GM23338 (cell line): ENCODE results near the gene ZBTB46. TPM values are rescaled to one million over a fixed set of nuclear protein-coding genes. Genes with fewer than 3 reads are reported as not detected.

Experiments used
- ATAC-seq: fragments of 200-7000 bp; cut with Tn5 transposase; 3 replicates; pipeline ENCODE4 v1.9.1; 2020
- DNase-seq: peaks from one replicate; pipeline ENCODE4 v3.0.0-alpha.2; 2015; ENCODE audit warnings: low spot score
- H2AFZ ChIP-seq: fragments of 200-600 bp; sonication (generic); 2 replicates; pipeline ENCODE4 v1.8.0; 2016; ENCODE audit warnings: antibody characterized with exemption, mild to moderate bottlenecking, moderate library complexity
- H3F3A ChIP-seq: fragments of 200-600 bp; sonication (generic); replicated peaks from 2 replicates; pipeline ENCODE4 v1.8.0; 2017; ENCODE audit warnings: antibody characterized with exemption, mixed run types, low read depth
- H3K27ac ChIP-seq: fragments of 200-600 bp; sonication (generic); 2 replicates; pipeline ENCODE4 v1.6.1; 2016; ENCODE audit warnings: low read depth
- H3K27me3 ChIP-seq: fragments of 200-600 bp; sonication (generic); 2 replicates; pipeline ENCODE4 v1.8.0; 2016; ENCODE audit warnings: mild to moderate bottlenecking, mixed run types, moderate library complexity; ENCODE audit not compliant: insufficient read depth
- H3K36me3 ChIP-seq: fragments of 200-600 bp; sonication (generic); 2 replicates; pipeline ENCODE4 v1.8.0; 2016; ENCODE audit warnings: mild to moderate bottlenecking; ENCODE audit not compliant: insufficient read depth
- H3K4me1 ChIP-seq: fragments of 200-600 bp; sonication (generic); 2 replicates; pipeline ENCODE4 v1.8.0; 2016; ENCODE audit warnings: mild to moderate bottlenecking, moderate library complexity; ENCODE audit not compliant: insufficient read depth
- H3K4me2 ChIP-seq: fragments of 200-600 bp; sonication (generic); 2 replicates; pipeline ENCODE4 v1.7.1; 2017; ENCODE audit warnings: mixed run types
- H3K4me3 ChIP-seq: fragments of 200-600 bp; sonication (generic); 2 replicates; pipeline ENCODE4 v1.6.1; 2016; ENCODE audit warnings: mixed run types
- H3K79me2 ChIP-seq: fragments of 200-600 bp; sonication (generic); replicated peaks from 2 replicates; pipeline ENCODE4 v1.8.0; 2017; ENCODE audit warnings: mild to moderate bottlenecking; ENCODE audit not compliant: insufficient read depth
- H3K9me2 ChIP-seq: fragments of 200-600 bp; sonication (generic); 2 replicates; pipeline ENCODE4 v1.8.0; 2017; ENCODE audit not compliant: insufficient read depth
- H4K20me1 ChIP-seq: fragments of 200-600 bp; sonication (generic); replicated peaks from 2 replicates; pipeline ENCODE4 v1.8.0; 2017; ENCODE audit warnings: mild to moderate bottlenecking; ENCODE audit not compliant: insufficient read depth
- H3K27ac Mint-ChIP-seq: 2 replicates; pipeline ENCODE4 v1.8.0; 2020; ENCODE audit warnings: inconsistent platforms, mild to moderate bottlenecking, moderate library complexity, mixed read lengths
- H3K27me3 Mint-ChIP-seq: 3 replicates; pipeline ENCODE4 v1.8.0; 2022; ENCODE audit warnings: low read depth, mild to moderate bottlenecking, moderate library complexity, mixed read lengths, inconsistent platforms; ENCODE audit not compliant: insufficient read depth, poor library complexity
- H3K36me3 Mint-ChIP-seq: 3 replicates; pipeline ENCODE4 v1.8.0; 2021; ENCODE audit warnings: low read depth, mild to moderate bottlenecking, inconsistent platforms, moderate library complexity, mixed read lengths
- H3K4me1 Mint-ChIP-seq: 3 replicates; pipeline ENCODE4 v1.8.0; 2020; ENCODE audit warnings: mild to moderate bottlenecking, inconsistent platforms, mixed read lengths
- H3K4me3 Mint-ChIP-seq: 3 replicates; pipeline ENCODE4 v1.8.0; 2021; ENCODE audit warnings: moderate library complexity, mild to moderate bottlenecking, inconsistent platforms, mixed read lengths
- H3K9me3 Mint-ChIP-seq: 3 replicates; pipeline ENCODE4 v1.8.0; 2020; ENCODE audit warnings: moderate library complexity, mild to moderate bottlenecking, inconsistent platforms, mixed read lengths
- CREB1 ChIP-seq: fragments of 250-450 bp; sonication (Bioruptor Pico); IDR thresholded peaks from 2 replicates; pipeline ENCODE4 v1.5.0; 2020; ENCODE audit warnings: low read depth, mild to moderate bottlenecking, moderate library complexity
- EZH2 ChIP-seq: fragments of 200-600 bp; sonication (generic); IDR thresholded peaks from one replicate; pipeline ENCODE4 v1.8.0; 2017; ENCODE audit warnings: antibody characterized with exemption, mild to moderate bottlenecking, low read depth; ENCODE audit not compliant: unreplicated experiment
- EZH2phosphoT487 ChIP-seq: fragments of 200-600 bp; sonication (generic); IDR thresholded peaks from one replicate; pipeline ENCODE4 v1.8.1; 2018; ENCODE audit warnings: antibody characterized with exemption; ENCODE audit not compliant: unreplicated experiment
- JUNB ChIP-seq: IDR thresholded peaks from one replicate; pipeline ENCODE4 v1.6.1; 2016; ENCODE audit warnings: antibody characterized with exemption; ENCODE audit not compliant: unreplicated experiment
- NANOG ChIP-seq: IDR thresholded peaks from 2 replicates; pipeline ENCODE4 v1.6.1; 2016; ENCODE audit warnings: antibody characterized with exemption, borderline replicate concordance
- POLR2AphosphoS5 ChIP-seq: IDR thresholded peaks from 2 replicates; pipeline ENCODE4 v1.6.1; 2016; ENCODE audit warnings: antibody characterized with exemption, low read depth
- REST ChIP-seq: IDR thresholded peaks from one replicate; pipeline ENCODE4 v1.6.1; 2018; ENCODE audit warnings: antibody characterized with exemption; ENCODE audit not compliant: unreplicated experiment
- STAT1 ChIP-seq: IDR thresholded peaks from one replicate; pipeline ENCODE4 v1.6.1; 2016; ENCODE audit warnings: antibody characterized with exemption; ENCODE audit not compliant: unreplicated experiment
- ZNF114 ChIP-seq: fragments of 250-450 bp; sonication (Bioruptor Pico); IDR thresholded peaks from 2 replicates; pipeline ENCODE4 v1.5.0; 2020; ENCODE audit warnings: mild to moderate bottlenecking, moderate library complexity
- ZNF331 ChIP-seq: fragments of 250-450 bp; sonication (Bioruptor Pico); IDR thresholded peaks from 2 replicates; pipeline ENCODE4 v1.5.0; 2020; ENCODE audit warnings: low read depth, mild to moderate bottlenecking, moderate library complexity
- polyA plus RNA-seq: library from polyadenylated mRNA; unstranded; fragments of >200 nt; fragmentation: Nextera tagmentation; extraction: Ambion mirVana; gene quantifications from 2 replicates; pipeline ENCODE4 v1.2.1, GENCODE V29; 2016
- total RNA-seq: library from RNA; depleted of rRNA; stranded (reverse); fragments of >200 nt; shearing (Covaris generic); gene quantifications from 2 replicates; pipeline ENCODE4 v1.2.3, GENCODE V29; 2014
- TF ChIP-seq, protein P1 (sequence below), 2 experiments: fragments of 200-600 bp in 1 of 2; sonication (generic) in 1 of 2; conservative IDR thresholded peaks; 2 replicates each; pipeline versions ENCODE4 v1.5.1 to v1.6.1; 2016 to 2017; ENCODE audit warnings: antibody characterized with exemption in 2 of 2, low read depth in 2 of 2, mild to moderate bottlenecking in 2 of 2, moderate library complexity in 1 of 2
- TF ChIP-seq, protein P2 (sequence below): IDR thresholded peaks from 2 replicates; pipeline ENCODE4 v1.6.1; 2016; ENCODE audit warnings: antibody characterized with exemption
- TF ChIP-seq, protein P3 (sequence below): fragments of 250-450 bp; sonication (Bioruptor Pico); IDR thresholded peaks from 2 replicates; pipeline ENCODE4 v1.5.0; 2020; ENCODE audit warnings: mild to moderate bottlenecking, moderate library complexity

Gene ZBTB46
- total and polyA plus RNA-seq, 2 experiments from 2014 or later = 3.2 to 26.9 TPM

GRCh38 chr20:63772781-63773518 lies 58.1 kb downstream of the ZBTB46 start:
- Histone ChIP-seq H2AFZ (no peak overlapping the region), H3K27ac (no peak overlapping the region), H3K4me3 (no peak overlapping the region), H3K36me3 (no peaks in the 10 kb centered on the region), H3K27me3 (no peaks in the 10 kb centered on the region), H3K79me2 (peaks cover 17% of the 10 kb centered on the region), H4K20me1 (no peaks in the 10 kb centered on the region; the same call in 1 of the 2 replicates), H3F3A (peaks cover 19% of the 10 kb centered on the region; the same call in 1 of the 2 replicates), H3K9me2 (no peaks in the 10 kb centered on the region), H3K4me1 (peaks cover 5% of the 10 kb centered on the region; the same call in 1 of the 2 replicates), H3K4me2 (no peak overlapping the region)
- peaks cover 16% of the 10 kb centered on the region for H3K4me1 Mint-ChIP-seq
- H3K27ac Mint-ChIP-seq = no peak overlapping the region
- no peak for DNase-seq
- no peak overlapping the region for H3K4me3 Mint-ChIP-seq
- TF ChIP-seq ZNF331 (CRISPR knock-in tag) = no peak
- TF ChIP-seq ZNF114 (CRISPR knock-in tag) = no peak
- TF ChIP-seq, protein P1, sequence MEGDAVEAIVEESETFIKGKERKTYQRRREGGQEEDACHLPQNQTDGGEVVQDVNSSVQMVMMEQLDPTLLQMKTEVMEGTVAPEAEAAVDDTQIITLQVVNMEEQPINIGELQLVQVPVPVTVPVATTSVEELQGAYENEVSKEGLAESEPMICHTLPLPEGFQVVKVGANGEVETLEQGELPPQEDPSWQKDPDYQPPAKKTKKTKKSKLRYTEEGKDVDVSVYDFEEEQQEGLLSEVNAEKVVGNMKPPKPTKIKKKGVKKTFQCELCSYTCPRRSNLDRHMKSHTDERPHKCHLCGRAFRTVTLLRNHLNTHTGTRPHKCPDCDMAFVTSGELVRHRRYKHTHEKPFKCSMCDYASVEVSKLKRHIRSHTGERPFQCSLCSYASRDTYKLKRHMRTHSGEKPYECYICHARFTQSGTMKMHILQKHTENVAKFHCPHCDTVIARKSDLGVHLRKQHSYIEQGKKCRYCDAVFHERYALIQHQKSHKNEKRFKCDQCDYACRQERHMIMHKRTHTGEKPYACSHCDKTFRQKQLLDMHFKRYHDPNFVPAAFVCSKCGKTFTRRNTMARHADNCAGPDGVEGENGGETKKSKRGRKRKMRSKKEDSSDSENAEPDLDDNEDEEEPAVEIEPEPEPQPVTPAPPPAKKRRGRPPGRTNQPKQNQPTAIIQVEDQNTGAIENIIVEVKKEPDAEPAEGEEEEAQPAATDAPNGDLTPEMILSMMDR (conservative IDR thresholded peaks at IDR 0.05; ENCODE audit: low read depth in 2 of 2) = no peak
- TF ChIP-seq EZH2 = no peak
- TF ChIP-seq, protein P2, sequence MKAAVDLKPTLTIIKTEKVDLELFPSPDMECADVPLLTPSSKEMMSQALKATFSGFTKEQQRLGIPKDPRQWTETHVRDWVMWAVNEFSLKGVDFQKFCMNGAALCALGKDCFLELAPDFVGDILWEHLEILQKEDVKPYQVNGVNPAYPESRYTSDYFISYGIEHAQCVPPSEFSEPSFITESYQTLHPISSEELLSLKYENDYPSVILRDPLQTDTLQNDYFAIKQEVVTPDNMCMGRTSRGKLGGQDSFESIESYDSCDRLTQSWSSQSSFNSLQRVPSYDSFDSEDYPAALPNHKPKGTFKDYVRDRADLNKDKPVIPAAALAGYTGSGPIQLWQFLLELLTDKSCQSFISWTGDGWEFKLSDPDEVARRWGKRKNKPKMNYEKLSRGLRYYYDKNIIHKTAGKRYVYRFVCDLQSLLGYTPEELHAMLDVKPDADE = no peak
- TF ChIP-seq POLR2AphosphoS5 = no peak
- TF ChIP-seq, protein P3, sequence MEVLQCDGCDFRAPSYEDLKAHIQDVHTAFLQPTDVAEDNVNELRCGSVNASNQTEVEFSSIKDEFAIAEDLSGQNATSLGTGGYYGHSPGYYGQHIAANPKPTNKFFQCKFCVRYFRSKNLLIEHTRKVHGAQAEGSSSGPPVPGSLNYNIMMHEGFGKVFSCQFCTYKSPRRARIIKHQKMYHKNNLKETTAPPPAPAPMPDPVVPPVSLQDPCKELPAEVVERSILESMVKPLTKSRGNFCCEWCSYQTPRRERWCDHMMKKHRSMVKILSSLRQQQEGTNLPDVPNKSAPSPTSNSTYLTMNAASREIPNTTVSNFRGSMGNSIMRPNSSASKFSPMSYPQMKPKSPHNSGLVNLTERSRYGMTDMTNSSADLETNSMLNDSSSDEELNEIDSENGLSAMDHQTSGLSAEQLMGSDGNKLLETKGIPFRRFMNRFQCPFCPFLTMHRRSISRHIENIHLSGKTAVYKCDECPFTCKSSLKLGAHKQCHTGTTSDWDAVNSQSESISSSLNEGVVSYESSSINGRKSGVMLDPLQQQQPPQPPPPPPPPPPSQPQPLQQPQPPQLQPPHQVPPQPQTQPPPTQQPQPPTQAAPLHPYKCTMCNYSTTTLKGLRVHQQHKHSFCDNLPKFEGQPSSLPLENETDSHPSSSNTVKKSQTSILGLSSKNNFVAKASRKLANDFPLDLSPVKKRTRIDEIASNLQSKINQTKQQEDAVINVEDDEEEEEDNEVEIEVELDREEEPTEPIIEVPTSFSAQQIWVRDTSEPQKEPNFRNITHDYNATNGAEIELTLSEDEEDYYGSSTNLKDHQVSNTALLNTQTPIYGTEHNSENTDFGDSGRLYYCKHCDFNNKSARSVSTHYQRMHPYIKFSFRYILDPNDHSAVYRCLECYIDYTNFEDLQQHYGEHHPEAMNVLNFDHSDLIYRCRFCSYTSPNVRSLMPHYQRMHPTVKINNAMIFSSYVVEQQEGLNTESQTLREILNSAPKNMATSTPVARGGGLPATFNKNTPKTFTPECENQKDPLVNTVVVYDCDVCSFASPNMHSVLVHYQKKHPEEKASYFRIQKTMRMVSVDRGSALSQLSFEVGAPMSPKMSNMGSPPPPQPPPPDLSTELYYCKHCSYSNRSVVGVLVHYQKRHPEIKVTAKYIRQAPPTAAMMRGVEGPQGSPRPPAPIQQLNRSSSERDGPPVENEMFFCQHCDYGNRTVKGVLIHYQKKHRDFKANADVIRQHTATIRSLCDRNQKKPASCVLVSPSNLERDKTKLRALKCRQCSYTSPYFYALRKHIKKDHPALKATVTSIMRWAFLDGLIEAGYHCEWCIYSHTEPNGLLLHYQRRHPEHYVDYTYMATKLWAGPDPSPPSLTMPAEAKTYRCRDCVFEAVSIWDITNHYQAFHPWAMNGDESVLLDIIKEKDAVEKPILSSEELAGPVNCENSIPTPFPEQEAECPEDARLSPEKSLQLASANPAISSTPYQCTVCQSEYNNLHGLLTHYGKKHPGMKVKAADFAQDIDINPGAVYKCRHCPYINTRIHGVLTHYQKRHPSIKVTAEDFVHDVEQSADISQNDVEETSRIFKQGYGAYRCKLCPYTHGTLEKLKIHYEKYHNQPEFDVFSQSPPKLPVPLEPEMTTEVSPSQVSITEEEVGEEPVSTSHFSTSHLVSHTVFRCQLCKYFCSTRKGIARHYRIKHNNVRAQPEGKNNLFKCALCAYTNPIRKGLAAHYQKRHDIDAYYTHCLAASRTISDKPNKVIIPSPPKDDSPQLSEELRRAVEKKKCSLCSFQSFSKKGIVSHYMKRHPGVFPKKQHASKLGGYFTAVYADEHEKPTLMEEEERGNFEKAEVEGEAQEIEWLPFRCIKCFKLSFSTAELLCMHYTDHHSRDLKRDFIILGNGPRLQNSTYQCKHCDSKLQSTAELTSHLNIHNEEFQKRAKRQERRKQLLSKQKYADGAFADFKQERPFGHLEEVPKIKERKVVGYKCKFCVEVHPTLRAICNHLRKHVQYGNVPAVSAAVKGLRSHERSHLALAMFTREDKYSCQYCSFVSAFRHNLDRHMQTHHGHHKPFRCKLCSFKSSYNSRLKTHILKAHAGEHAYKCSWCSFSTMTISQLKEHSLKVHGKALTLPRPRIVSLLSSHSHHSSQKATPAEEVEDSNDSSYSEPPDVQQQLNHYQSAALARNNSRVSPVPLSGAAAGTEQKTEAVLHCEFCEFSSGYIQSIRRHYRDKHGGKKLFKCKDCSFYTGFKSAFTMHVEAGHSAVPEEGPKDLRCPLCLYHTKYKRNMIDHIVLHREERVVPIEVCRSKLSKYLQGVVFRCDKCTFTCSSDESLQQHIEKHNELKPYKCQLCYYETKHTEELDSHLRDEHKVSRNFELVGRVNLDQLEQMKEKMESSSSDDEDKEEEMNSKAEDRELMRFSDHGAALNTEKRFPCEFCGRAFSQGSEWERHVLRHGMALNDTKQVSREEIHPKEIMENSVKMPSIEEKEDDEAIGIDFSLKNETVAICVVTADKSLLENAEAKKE (CRISPR knock-in tag) = no peak
- TF ChIP-seq JUNB = no peak
- no peak for TF ChIP-seq CREB1
- TF ChIP-seq REST = no peak
- TF ChIP-seq STAT1 = no peak
- no peak for TF ChIP-seq NANOG
- TF ChIP-seq EZH2phosphoT487 = no peak
- H3K27me3 Mint-ChIP-seq = peaks cover 16% of the 10 kb centered on the region
- H3K36me3 Mint-ChIP-seq = peaks cover 8% of the 10 kb centered on the region; the same call in 1 of the 3 replicates
- no peaks in the 10 kb centered on the region; the same call in 2 of the 3 replicates for H3K9me3 Mint-ChIP-seq
- ATAC-seq = no peak
